GM12878 (cell line): ENCODE data around the gene FUZ. TPM values are rescaled to one million over a fixed set of nuclear protein-coding genes. Genes with fewer than 3 reads are reported as not detected.

Source experiments
- ATAC-seq: fragments of 200-7000 bp; cut with Tn5 transposase; 3 replicates; pipeline ENCODE4 v1.9.1; 2020; ENCODE audit warnings: mild to moderate bottlenecking, moderate library complexity
- BruUV-seq: library from RNA; stranded (reverse); fragments of 400-500 nt; replicated peaks from 2 replicates; lab custom pipeline; 2021; lab: Mats Ljungman, UMichigan
- CTCF ChIA-PET: fragments of 300-600 bp; sonication (Branson Sonifier 250); formaldehyde crosslinking; extraction: SDS; loops from one replicate; lab custom pipeline; 2021; ENCODE audit warnings: inconsistent platforms; lab: Yijun Ruan, JAX
- POLR2A ChIA-PET: fragments of 350-600 bp; formaldehyde crosslinking; extraction: SDS; loops from one replicate; lab custom pipeline; 2021; ENCODE audit warnings: inconsistent platforms; lab: Charles Lee
- RAD21 ChIA-PET: fragments of 300-600 bp; sonication (Branson Sonifier 250); formaldehyde crosslinking; loops from one replicate; lab custom pipeline; 2023; ENCODE audit warnings: antibody characterized with exemption; ENCODE audit not compliant: unreplicated experiment; lab: Charles Lee
- SMC1A ChIA-PET: fragments of 300-600 bp; sonication (Branson Sonifier 250); formaldehyde crosslinking; loops from one replicate; lab custom pipeline; 2023; ENCODE audit not compliant: unreplicated experiment, uncharacterized antibody; lab: Charles Lee
- DNase-seq: peaks from one replicate; pipeline ENCODE4 v3.0.0-alpha.2; 2011; ENCODE audit warnings: low read depth, low spot score
- FAIRE-seq: peaks from 3 replicates; lab custom pipeline; 2011; peaks lifted over from hg19 to GRCh38; lab: Jason Lieb, UNC
- H2AFZ ChIP-seq: 2 replicates; pipeline ENCODE4 v1.6.0; 2011; ENCODE audit warnings: low read depth, low read length, control low read depth; ENCODE audit not compliant: control insufficient read depth
- H3K27ac ChIP-seq: 2 replicates; pipeline ENCODE4 v1.5.1; 2011; ENCODE audit warnings: control low read depth; ENCODE audit not compliant: control insufficient read depth, insufficient read depth
- H3K27me3 ChIP-seq, 2 experiments: replicated peaks in 1 of 2; 2 replicates each; pipeline versions ENCODE4 v1.6.0 to v1.6.1; 2011; ENCODE audit warnings: low read length in 1 of 2; ENCODE audit not compliant: control insufficient read depth in 2 of 2, insufficient read depth in 2 of 2
- H3K36me3 ChIP-seq, 2 experiments: 2 replicates each; pipeline ENCODE4 v1.5.1; 2011; ENCODE audit warnings: low read length in 1 of 2; ENCODE audit not compliant: control insufficient read depth in 2 of 2, insufficient read depth in 2 of 2
- H3K4me1 ChIP-seq: 2 replicates; pipeline ENCODE4 v1.6.1; 2011; ENCODE audit warnings: mild to moderate bottlenecking, low read length, moderate library complexity, mixed read lengths; ENCODE audit not compliant: control insufficient read depth, insufficient read depth
- H3K4me2 ChIP-seq: 2 replicates; pipeline ENCODE4 v1.6.0; 2011; ENCODE audit warnings: control low read depth; ENCODE audit not compliant: control insufficient read depth, insufficient read depth
- H3K4me3 ChIP-seq: fragments of 200-600 bp; sonication (generic); 2 replicates; pipeline ENCODE4 v1.5.1; 2016
- H3K79me2 ChIP-seq: 2 replicates; pipeline ENCODE4 v1.6.0; 2011; ENCODE audit warnings: low read length; ENCODE audit not compliant: control insufficient read depth, insufficient read depth
- H3K9ac ChIP-seq: 2 replicates; pipeline ENCODE4 v1.8.0; 2011; ENCODE audit warnings: low read length, control low read depth, mixed read lengths; ENCODE audit not compliant: control insufficient read depth, insufficient read depth
- H3K9me3 ChIP-seq: replicated peaks from 3 replicates; pipeline ENCODE4 v1.5.1; 2011; ENCODE audit warnings: mild to moderate bottlenecking, low read length; ENCODE audit not compliant: control insufficient read depth, insufficient read depth
- H4K20me1 ChIP-seq: 2 replicates; pipeline ENCODE4 v1.6.0; 2011; ENCODE audit not compliant: control insufficient read depth, insufficient read depth
- CBX3 ChIP-seq: fragments of 200-600 bp; sonication (generic); IDR thresholded peaks from 2 replicates; pipeline ENCODE4 v1.6.1; 2016; ENCODE audit warnings: low read depth, borderline replicate concordance
- EP300 ChIP-seq, 2 experiments: fragments of 150-350 bp in 1 of 2; IDR thresholded peaks; 2 replicates each; pipeline ENCODE4 v1.6.1; 2011 to 2012; ENCODE audit warnings: low read depth in 2 of 2, low read length in 2 of 2, borderline replicate concordance in 1 of 2, improper control_type of control experiment in 1 of 2, inconsistent platforms in 1 of 2; ENCODE audit not compliant: control insufficient read depth in 1 of 2
- GABPA ChIP-seq: IDR thresholded peaks from 2 replicates; pipeline ENCODE4 v1.6.1; 2014; ENCODE audit warnings: antibody characterized with exemption, low read depth, mild to moderate bottlenecking, inconsistent platforms
- IKZF1 ChIP-seq: fragments of 450-650 bp; conservative IDR thresholded peaks from 2 replicates; pipeline ENCODE4 v1.6.1; 2017; ENCODE audit warnings: antibody characterized with exemption, mild to moderate bottlenecking
- MYB ChIP-seq: fragments of 150-350 bp; IDR thresholded peaks from 2 replicates; pipeline ENCODE4 v1.6.1; 2014; ENCODE audit warnings: mild to moderate bottlenecking, low read depth, low read length, borderline replicate concordance
- NFYA ChIP-seq: IDR thresholded peaks from 2 replicates; pipeline ENCODE4 v1.6.1; 2011; ENCODE audit warnings: low read depth, mild to moderate bottlenecking, low read length, improper control_type of control experiment, borderline replicate concordance
- RB1 ChIP-seq: fragments of 450-650 bp; formaldehyde crosslinking; IDR thresholded peaks from 2 replicates; pipeline ENCODE4 v1.6.1; 2017; ENCODE audit warnings: mild to moderate bottlenecking, borderline replicate concordance
- SIX5 ChIP-seq: IDR thresholded peaks from 2 replicates; pipeline ENCODE4 v1.6.1; 2011; ENCODE audit warnings: mild to moderate bottlenecking, low read depth, low read length, moderate library complexity; ENCODE audit not compliant: severe bottlenecking
- TCF3 ChIP-seq: IDR thresholded peaks from 2 replicates; pipeline ENCODE4 v1.6.1; 2012; ENCODE audit warnings: low read depth, mild to moderate bottlenecking, low read length, borderline replicate concordance; ENCODE audit not compliant: insufficient read depth
- WRNIP1 ChIP-seq: IDR thresholded peaks from 2 replicates; pipeline ENCODE4 v1.6.1; 2011; ENCODE audit warnings: low read depth, low read length, improper control_type of control experiment, borderline replicate concordance
- ZNF24 ChIP-seq: fragments of 450-650 bp; IDR thresholded peaks from 2 replicates; pipeline ENCODE4 v1.6.1; 2017; ENCODE audit warnings: antibody characterized with exemption, mild to moderate bottlenecking
- ZSCAN29 ChIP-seq: fragments of 450-650 bp; IDR thresholded peaks from 2 replicates; pipeline ENCODE4 v1.6.1; 2017; ENCODE audit warnings: mild to moderate bottlenecking, moderate library complexity
- WGBS: methylation state at CpG from one replicate; pipeline ENCODE4 v1.1.6; 2016; ENCODE audit warnings: low lambda C conversion rate; ENCODE audit not compliant: insufficient replicate concordance, insufficient coverage; ENCODE audit errors: missing lambda C conversion rate; 5-methylcytosine and 5-hydroxymethylcytosine counted together
- in situ Hi-C: fragments of 300-500 bp; cut with MboI; formaldehyde crosslinking; loops from 9 replicates; pipeline ENCODE4 v1.14.3; 2018; ENCODE audit warnings: mixed read lengths
- intact Hi-C: fragments of 100-400 bp; cut with micrococcal nuclease; formaldehyde crosslinking; loops from one replicate; pipeline ENCODE4 v1.14.2; 2022; ENCODE audit not compliant: unreplicated experiment
- polyA plus RNA-seq, 11 experiments: library from polyadenylated mRNA; depleted of rRNA in 4 of 11; unstranded in 6 of 11; stranded (reverse) in 5 of 11; fragments of >200 nt; fragmentation: Nextera tagmentation in 4 of 11; fragmentation: Illumina TruSeq in 1 of 11; extraction: Ambion mirVana in 4 of 11; extraction: Trizol in 1 of 11; gene quantifications; 1 replicate in 1 of 11; 2 replicates in 10 of 11; pipeline versions ENCODE4 v1.2.1 to v1.2.3, GENCODE V29; 2011 to 2016; ENCODE audit warnings: inconsistent platforms in 2 of 11, missing spikeins in 2 of 11, low read depth in 1 of 11
- total RNA-seq, 4 experiments: library from RNA; depleted of rRNA in 3 of 4; stranded (reverse); fragments of >200 nt in 3 of 4; fragmentation: Illumina TruSeq in 1 of 4; extraction: Trizol in 1 of 4; gene quantifications; 2 replicates each; pipeline versions ENCODE4 v1.2.1 to v1.2.3, GENCODE V29; 2013 to 2021
- TF ChIP-seq, protein P1 (sequence below): fragments of 450-650 bp; IDR thresholded peaks from 2 replicates; pipeline ENCODE4 v1.6.1; 2017; ENCODE audit warnings: antibody characterized with exemption, mild to moderate bottlenecking, moderate library complexity

Gene FUZ
- total and polyA plus RNA-seq, 10 of the 15 experiments (the other 5 are each of a cell fraction or from before 2014, with no cell fraction given) = 0.18 to 11.5 (median 8.8) TPM

DNA sequence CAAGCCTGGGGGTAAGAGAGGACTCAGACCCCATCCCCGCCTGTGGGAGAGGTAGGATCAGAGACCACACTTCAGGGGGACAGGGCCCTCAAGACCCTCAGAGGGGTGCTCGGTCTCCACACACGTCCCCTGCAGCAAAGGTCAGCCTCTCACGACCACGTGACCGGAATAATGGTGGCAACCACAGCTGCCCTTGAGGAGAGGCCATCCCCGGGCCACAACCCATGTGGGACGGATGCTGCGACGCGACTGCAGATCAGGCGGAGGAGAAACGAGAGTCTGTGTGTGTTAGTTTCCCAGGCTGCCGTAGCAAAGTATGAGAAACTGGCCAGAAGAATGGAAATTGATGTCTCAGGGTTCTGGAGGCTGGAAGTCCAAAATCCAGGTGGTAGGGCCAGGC, 13.9 kb upstream of the FUZ start:
- ChIA-PET POLR2A (no interaction called here), SMC1A (no interaction called here), RAD21 (no interaction called here), CTCF (no interaction called here)
- no peak for TF ChIP-seq MYB
- TF ChIP-seq CBX3 = no peak
- TF ChIP-seq NFYA = no peak
- TF ChIP-seq SIX5 = no peak
- TF ChIP-seq GABPA = no peak
- TF ChIP-seq RB1 = no peak
- TF ChIP-seq ZNF24 = no peak
- TF ChIP-seq, protein P1, sequence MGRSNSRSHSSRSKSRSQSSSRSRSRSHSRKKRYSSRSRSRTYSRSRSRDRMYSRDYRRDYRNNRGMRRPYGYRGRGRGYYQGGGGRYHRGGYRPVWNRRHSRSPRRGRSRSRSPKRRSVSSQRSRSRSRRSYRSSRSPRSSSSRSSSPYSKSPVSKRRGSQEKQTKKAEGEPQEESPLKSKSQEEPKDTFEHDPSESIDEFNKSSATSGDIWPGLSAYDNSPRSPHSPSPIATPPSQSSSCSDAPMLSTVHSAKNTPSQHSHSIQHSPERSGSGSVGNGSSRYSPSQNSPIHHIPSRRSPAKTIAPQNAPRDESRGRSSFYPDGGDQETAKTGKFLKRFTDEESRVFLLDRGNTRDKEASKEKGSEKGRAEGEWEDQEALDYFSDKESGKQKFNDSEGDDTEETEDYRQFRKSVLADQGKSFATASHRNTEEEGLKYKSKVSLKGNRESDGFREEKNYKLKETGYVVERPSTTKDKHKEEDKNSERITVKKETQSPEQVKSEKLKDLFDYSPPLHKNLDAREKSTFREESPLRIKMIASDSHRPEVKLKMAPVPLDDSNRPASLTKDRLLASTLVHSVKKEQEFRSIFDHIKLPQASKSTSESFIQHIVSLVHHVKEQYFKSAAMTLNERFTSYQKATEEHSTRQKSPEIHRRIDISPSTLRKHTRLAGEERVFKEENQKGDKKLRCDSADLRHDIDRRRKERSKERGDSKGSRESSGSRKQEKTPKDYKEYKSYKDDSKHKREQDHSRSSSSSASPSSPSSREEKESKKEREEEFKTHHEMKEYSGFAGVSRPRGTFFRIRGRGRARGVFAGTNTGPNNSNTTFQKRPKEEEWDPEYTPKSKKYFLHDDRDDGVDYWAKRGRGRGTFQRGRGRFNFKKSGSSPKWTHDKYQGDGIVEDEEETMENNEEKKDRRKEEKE = no peak
- TF ChIP-seq WRNIP1 = no peak
- TF ChIP-seq ZSCAN29 = no peak
- TF ChIP-seq TCF3 = no peak
- TF ChIP-seq EP300 (IDR thresholded peaks at IDR 0.05; ENCODE audit: borderline replicate concordance in 1 of 2, control insufficient read depth in 1 of 2, low read depth in 2 of 2, low read length in 2 of 2) = no peak
- no peak for TF ChIP-seq IKZF1
- H3K4me1 ChIP-seq = peaks cover 5% of the 10 kb centered on the region; the same call in 1 of the 2 replicates
- H3K4me3 ChIP-seq = no peak overlapping the region
- no peak overlapping the region for H2AFZ ChIP-seq
- no peak overlapping the region for H3K4me2 ChIP-seq
- FAIRE-seq (no peak), DNase-seq (no peak), ATAC-seq (no peak)
- no peak overlapping the region for H3K9ac ChIP-seq
- no TSS peak for BruUV-seq
- no peak overlapping the region for H3K27ac ChIP-seq
- WGBS = 91% methylated on average over 14 of the region's 14 CpGs
- peaks cover 3% of the 10 kb centered on the region for H4K20me1 ChIP-seq
- no peaks in the 10 kb centered on the region for H3K27me3 ChIP-seq
- no peaks in the 10 kb centered on the region for H3K9me3 ChIP-seq
- in situ Hi-C loops = no loop called here
- peaks cover 5% of the 10 kb centered on the region for H3K79me2 ChIP-seq
- intact Hi-C loops = no loop called here
- peaks cover 14 to 15% of the 10 kb centered on the region in 2 experiments for H3K36me3 ChIP-seq
